ENCODE data around the gene EEF1AKMT4. TPM values are rescaled to one million over a fixed set of nuclear protein-coding genes. Genes with fewer than 3 reads are reported as not detected.

EEF1AKMT4 gene
- total RNA-seq, 2 donors from 2014 or later: 4.1 to 11.7 TPM

GRCh38 chr3:184248454-184249411 lies 739 bp upstream of the EEF1AKMT4 start, which contains the start of gene ALG3:
Gene ALG3 (minus strand): TSS chr3:184248962. CDS start chr3:184248940, 22 bp downstream.
- DNase-seq: peak; percentile 89
- H3K4me1 ChIP-seq: peaks cover 5% of the 10 kb centered on the region
- no peaks in the 10 kb centered on the region for H3K27me3 ChIP-seq
- no peaks in the 10 kb centered on the region for H3K9me3 ChIP-seq
- no peaks in the 10 kb centered on the region for H3K36me3 ChIP-seq
- H3K4me3 ChIP-seq: peak within 1 kb of the TSS; percentile 96
- no peak for TF ChIP-seq CTCF (IDR thresholded peaks at IDR 0.05)
- H3K9ac ChIP-seq (ENCODE audit: low read depth in 2 of 2, low read length in 2 of 2): peak within 1 kb of the TSS; percentile 75 to 100
- intact Hi-C loops (cut with DNase I): no loop called here
- peak within 1 kb of the TSS; percentile 85 for H3K27ac ChIP-seq

- peak; percentile 93 for TF ChIP-seq CTCF (IDR thresholded peaks at IDR 0.05)
- no peaks in the 10 kb centered on the region for H3K36me3 ChIP-seq
- no peaks in the 10 kb centered on the region for H3K9me3 ChIP-seq
- peak overlapping the region; percentile 85 for H3K27ac ChIP-seq
- no peaks in the 10 kb centered on the region for H3K27me3 ChIP-seq
- DNase-seq: peak; percentile 97
- H3K4me3 ChIP-seq: peak overlapping the region; percentile 96
- H3K9ac ChIP-seq (ENCODE audit: low read depth in 2 of 2, low read length in 2 of 2): peak overlapping the region; percentile 44 to 100
- H3K4me1 ChIP-seq: peaks cover 5% of the 10 kb centered on the region
- intact Hi-C loops (cut with DNase I): no loop called here
These were observed 826 bp downstream of the EEF1AKMT4 start for GRCh38 chr3:184250167-184250828.

- intact Hi-C loops (cut with DNase I): no loop called here
- DNase-seq: no peak
- Histone ChIP-seq H3K9ac (ENCODE audit: low read depth in 2 of 2, low read length in 2 of 2) (no peak overlapping the region), H3K4me3 (no peak overlapping the region), H3K9me3 (no peaks in the 10 kb centered on the region), H3K27ac (no peak overlapping the region), H3K4me1 (no peaks in the 10 kb centered on the region), H3K27me3 (peaks cover 15% of the 10 kb centered on the region), H3K36me3 (no peaks in the 10 kb centered on the region)
- TF ChIP-seq CTCF (IDR thresholded peaks at IDR 0.05): no peak
These were observed 6.0 kb downstream of the EEF1AKMT4 start for GRCh38 chr3:184255291-184256039.

- Histone ChIP-seq H3K27me3 (peaks cover 31% of the 10 kb centered on the region), H3K27ac (no peak overlapping the region), H3K4me1 (peaks cover 3% of the 10 kb centered on the region), H3K36me3 (no peaks in the 10 kb centered on the region), H3K4me3 (no peak overlapping the region), H3K9ac (ENCODE audit: low read depth in 2 of 2, low read length in 2 of 2) (no peak overlapping the region), H3K9me3 (no peaks in the 10 kb centered on the region)
- TF ChIP-seq CTCF (IDR thresholded peaks at IDR 0.05): no peak
- intact Hi-C loops (cut with DNase I): no loop called here
- no peak for DNase-seq
These were observed 7.8 kb downstream of the EEF1AKMT4 start for GRCh38 chr3:184257083-184257915.
